NCI-H226 (cell line): ENCODE data around the gene RBM27.
"Not testable (repeated sequence)": the region's sequence is repeated elsewhere in the genome, so short reads cannot be mapped to it uniquely, and the experiment has no call there.

Experiments used
- DNase-seq: peaks from one replicate; pipeline ENCODE4 v3.0.0-alpha.2; 2015

Gene RBM27, protein sequence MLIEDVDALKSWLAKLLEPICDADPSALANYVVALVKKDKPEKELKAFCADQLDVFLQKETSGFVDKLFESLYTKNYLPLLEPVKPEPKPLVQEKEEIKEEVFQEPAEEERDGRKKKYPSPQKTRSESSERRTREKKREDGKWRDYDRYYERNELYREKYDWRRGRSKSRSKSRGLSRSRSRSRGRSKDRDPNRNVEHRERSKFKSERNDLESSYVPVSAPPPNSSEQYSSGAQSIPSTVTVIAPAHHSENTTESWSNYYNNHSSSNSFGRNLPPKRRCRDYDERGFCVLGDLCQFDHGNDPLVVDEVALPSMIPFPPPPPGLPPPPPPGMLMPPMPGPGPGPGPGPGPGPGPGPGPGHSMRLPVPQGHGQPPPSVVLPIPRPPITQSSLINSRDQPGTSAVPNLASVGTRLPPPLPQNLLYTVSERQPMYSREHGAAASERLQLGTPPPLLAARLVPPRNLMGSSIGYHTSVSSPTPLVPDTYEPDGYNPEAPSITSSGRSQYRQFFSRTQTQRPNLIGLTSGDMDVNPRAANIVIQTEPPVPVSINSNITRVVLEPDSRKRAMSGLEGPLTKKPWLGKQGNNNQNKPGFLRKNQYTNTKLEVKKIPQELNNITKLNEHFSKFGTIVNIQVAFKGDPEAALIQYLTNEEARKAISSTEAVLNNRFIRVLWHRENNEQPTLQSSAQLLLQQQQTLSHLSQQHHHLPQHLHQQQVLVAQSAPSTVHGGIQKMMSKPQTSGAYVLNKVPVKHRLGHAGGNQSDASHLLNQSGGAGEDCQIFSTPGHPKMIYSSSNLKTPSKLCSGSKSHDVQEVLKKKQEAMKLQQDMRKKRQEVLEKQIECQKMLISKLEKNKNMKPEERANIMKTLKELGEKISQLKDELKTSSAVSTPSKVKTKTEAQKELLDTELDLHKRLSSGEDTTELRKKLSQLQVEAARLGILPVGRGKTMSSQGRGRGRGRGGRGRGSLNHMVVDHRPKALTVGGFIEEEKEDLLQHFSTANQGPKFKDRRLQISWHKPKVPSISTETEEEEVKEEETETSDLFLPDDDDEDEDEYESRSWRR

DNA sequence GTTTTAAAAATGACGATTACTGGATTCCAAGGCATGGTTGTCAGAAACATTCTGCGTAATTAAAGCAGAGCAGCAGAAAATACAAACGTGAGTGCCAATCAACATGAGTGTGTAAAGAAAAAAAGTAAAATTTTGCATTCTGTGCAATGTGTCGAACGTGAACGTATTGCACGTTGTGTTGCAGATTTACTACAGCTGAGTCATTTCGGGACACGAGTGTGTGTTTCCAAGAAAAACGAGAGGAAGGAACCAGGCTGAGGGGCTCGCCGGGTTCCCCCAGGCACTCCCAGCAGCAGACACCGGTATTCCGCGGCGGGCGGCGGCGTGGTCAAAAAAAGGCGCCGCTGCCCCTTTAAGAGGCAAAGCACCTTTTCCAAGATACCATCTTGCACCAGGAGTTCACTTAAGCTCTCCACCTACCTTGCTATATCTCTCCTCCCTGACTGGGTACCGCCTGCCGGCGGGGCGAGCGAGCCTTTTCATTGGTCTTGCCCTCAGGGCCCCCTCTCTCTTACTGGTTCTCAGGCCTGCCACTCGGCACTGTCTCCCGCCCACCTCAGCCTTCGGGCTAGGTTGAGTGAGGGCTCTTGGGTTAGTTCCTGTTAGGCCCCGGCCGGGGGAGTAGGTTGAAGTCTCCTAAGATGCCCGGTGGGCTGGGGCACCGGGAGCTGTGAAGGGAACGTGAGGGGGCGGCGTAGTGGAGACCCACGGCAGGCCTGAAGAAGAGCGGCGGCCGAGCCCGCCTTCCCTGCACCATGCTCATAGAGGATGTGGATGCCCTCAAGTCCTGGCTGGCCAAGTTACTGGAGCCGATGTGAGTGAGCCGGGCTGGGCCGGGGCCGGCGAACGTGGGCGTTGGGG, at the start of gene RBM27:
RBM27 (plus strand) TSS at position 595 of the 861 bp plus-strand sequence; CDS start at position 756, 161 bp downstream.
- peak; percentile 96 for DNase-seq

DNA sequence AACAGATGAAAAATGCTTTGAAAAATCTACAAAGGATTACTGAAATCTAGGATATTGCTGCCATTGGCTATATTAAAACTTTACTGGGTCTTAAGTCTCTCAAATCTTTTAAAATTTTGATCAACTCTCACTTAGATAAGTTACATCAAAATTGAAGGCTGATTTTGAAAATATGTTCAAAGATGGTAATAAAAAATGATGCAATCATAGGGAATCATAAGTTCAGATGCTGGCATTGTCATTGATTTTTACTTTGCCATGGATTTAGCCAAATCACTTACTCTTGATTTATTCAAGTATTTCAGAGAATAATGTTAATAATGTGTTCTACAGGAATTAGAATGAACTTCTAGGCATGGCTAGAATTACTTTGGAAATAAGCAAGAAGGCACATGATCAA, 45.1 kb upstream of the RBM27 start:
- DNase-seq = no peak

- DNase-seq = no peak
These were observed 39.0 kb upstream of the RBM27 start for GRCh38 chr5:146164382-146164781.

DNA sequence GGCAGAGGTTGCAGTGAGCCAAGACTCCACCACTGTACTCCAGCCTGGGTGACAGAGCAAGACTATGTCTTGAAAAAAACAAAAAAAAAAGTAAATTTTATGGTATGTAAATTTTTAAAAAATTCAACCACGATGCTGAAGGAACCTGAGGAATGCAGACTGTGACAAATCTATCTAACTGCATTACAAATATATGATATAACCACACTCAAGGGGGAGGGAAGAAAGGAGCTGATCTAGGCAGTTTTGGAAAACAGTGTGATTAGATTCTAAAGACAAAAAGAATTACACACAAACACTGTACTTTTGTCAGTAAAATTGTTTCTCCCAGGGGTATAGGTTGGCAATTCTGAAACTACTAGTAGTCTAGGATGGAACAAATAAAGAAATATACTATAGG, 37.9 kb upstream of the RBM27 start:
- DNase-seq = no peak

- DNase-seq = no peak
These were observed 37.5 kb upstream of the RBM27 start for GRCh38 chr5:146165903-146166302.

DNA sequence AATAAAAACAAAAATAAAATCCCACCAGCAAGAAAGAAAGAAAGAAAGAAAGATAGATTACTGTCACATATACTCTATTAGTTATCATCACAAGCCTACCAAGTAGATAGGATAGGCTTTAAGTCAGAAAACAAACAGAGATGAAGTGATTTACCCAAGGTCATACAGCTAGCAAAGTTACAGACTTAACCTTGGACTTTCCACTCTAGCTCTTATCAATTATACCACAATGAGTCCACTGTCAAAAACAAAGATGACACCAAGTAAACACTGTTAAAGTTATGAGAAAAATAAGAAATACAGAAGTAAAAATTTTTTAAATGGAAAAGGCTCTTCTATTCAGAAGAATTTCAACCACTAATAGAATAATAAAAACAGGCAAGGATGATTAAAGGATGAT, 34.3 kb upstream of the RBM27 start:
- no peak for DNase-seq

GRCh38 chr5:146173049-146173448, 30.4 kb upstream of the RBM27 start:
- not testable (repeated sequence) for DNase-seq

GRCh38 chr5:146173597-146173996, 29.8 kb upstream of the RBM27 start:
- no peak for DNase-seq

DNA sequence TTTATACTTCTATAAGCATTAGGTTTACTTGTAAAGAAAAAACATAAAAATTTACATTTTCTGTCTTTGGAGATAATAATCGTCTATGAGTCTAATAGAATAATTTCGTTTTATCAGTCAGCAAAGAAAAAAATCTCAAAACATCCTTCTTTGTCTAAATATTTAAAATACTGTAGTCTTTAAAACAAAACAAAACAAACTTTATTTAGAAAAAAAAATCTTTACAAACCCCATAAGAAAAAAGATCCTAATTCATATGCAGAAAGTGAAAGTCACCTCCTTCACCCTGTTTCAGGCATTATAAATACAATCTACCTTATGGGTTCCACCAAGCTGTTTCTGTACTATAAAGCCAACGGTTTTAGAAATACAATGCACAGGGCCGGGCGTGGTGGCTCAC, 26.6 kb upstream of the RBM27 start:
- no peak for DNase-seq

DNA sequence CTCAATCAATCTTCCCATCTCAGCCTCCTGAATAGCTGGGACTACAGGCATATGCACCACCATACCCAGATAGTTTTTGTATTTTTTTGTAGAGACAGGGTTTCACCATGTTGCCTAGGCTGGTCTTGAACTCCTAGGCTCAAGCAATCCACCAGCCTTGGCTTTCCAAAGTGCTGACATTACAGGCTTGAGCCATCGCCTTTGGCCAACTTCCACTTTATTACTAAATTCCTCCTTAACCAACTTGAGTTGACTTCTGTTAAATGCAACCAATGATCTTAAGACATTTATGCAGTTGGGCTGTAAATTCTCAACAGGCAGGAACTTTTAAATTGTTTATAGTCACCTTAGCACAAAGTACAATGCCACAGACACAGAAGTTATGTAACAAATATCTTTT, 23.7 kb upstream of the RBM27 start:
- DNase-seq = no peak

GRCh38 chr5:146183403-146183802, 20.0 kb upstream of the RBM27 start:
- DNase-seq = not testable (repeated sequence)

GRCh38 chr5:146185161-146185560, 18.2 kb upstream of the RBM27 start:
- DNase-seq = peak; percentile 71

DNA sequence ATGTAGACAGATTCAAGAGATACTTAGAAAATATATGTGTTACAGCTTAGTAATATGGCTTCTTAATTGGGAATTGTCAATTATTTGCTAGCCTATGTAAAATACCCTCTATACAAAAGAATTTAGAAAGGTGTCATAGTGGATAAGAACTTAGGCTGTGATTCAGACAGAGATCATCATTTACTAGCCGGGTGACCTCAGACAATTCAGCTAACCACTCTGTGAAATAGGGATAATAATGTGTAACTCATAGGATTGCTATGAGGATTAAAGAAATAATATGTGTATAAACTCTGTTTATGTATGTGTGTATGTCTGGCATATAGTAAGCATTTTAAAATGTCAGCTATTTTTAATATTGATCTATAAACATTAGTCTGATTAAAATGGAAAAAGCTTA, 15.0 kb upstream of the RBM27 start:
- DNase-seq = peak; percentile 54

GRCh38 chr5:146192571-146193043, 10.8 kb upstream of the RBM27 start:
- no peak for DNase-seq

- DNase-seq = peak; percentile 64
These were observed 10.1 kb upstream of the RBM27 start for GRCh38 chr5:146193285-146193684.

DNA sequence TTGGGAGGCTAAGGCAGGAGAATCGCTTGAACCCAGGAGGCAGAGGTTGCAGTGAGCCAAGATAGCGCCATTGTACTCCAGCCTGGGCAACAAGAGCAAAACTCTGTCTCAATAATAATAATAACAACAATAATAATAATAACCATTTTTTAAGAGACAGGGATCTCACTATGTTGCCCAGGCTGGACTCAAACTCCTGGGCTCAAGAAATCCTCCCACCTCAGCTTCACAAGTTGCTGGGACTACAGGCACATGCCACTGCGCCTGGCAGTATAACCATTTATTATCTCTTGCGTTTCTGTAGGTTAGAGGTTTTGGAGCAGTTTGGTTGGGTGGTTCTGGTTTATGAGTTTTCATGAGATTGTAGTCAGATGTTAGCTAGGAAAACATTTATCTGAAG, 8.4 kb upstream of the RBM27 start:
- DNase-seq = not testable (repeated sequence)

GRCh38 chr5:146196459-146197048, 6.9 kb upstream of the RBM27 start:
- no peak for DNase-seq

DNA sequence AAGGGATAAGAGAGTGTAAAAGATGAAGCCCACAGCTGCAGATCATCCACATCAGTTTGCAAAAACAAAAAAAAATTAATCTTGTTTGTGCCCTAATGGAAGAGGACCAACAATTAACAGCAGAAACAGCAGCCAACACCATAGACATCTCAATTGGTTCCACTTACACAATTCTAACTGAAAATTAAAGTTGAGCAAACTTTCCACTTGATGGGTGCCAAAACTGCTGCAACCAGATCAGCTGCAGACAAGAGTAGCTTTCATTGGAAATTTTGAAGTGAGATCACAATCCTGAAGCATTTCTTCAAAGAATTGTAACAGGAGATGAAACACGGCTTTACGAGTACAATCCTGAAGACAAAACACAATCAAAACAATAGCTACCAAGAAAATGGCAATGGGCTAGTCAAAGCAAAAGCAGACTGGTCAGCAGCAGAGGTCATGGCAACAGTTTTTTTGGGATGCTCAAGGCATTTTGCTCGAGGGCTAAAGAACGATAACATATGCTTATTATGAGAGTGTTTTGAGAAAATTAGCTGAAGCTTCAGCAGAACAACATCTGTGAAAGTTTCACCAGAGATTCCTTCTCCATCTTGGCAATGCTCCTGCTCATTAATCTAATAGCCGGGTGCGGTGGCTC, 4.1 kb upstream of the RBM27 start:
- DNase-seq = no peak

- DNase-seq = not testable (repeated sequence)
These were observed 1.6 kb upstream of the RBM27 start for GRCh38 chr5:146201795-146202194.

DNA sequence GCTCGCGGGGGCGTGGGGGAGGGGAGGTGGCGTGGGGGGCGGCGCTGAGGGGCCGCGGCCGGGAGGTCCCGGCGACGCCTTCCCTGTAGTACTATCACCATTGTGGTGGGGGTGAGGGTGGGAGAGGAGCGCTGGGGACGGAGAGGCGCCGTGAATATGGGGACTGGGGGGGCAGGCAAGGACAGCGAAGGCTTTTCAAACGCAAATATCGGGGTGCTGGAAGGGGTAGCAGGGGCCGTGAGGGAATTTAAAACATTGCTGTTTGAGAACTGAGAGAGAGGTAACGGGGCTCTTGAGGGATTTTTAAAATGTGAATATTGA, 427 bp downstream of the RBM27 start:
- no peak for DNase-seq

DNA sequence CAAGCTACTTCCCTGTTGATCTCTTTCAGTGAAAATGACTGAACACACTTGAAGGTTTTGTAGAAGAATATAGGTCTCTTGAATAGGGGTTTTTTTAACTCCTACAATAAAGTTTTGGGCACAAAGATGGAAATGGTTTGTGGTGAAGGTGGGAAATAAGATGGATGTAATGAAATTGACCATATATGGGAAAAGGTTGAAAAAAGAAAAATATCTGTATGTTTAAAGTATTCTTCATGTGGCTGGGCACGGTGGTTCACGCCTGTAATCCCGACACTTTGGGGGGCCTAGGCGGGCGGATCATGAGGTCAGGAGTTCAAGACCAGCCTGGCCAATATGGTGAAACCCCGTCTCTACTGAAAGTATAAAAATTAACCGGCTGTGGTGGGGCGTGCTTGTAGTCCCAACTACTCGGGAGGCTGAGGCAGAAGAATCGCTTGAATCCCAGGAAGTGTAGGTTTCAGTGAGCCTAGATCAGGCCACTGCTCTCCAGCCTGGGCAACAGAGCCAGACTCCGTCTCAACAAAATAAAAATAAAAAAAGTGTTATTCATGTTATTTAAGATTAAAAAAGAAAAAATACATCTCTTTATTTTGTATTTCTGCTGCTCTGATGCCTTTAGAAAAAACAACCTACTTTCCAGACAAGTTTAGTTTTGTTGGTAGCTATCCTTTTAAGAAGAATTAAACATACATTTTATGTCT, 2.2 kb downstream of the RBM27 start:
- no peak for DNase-seq
